ENCODE measurements around the gene ELP2.

DNA sequence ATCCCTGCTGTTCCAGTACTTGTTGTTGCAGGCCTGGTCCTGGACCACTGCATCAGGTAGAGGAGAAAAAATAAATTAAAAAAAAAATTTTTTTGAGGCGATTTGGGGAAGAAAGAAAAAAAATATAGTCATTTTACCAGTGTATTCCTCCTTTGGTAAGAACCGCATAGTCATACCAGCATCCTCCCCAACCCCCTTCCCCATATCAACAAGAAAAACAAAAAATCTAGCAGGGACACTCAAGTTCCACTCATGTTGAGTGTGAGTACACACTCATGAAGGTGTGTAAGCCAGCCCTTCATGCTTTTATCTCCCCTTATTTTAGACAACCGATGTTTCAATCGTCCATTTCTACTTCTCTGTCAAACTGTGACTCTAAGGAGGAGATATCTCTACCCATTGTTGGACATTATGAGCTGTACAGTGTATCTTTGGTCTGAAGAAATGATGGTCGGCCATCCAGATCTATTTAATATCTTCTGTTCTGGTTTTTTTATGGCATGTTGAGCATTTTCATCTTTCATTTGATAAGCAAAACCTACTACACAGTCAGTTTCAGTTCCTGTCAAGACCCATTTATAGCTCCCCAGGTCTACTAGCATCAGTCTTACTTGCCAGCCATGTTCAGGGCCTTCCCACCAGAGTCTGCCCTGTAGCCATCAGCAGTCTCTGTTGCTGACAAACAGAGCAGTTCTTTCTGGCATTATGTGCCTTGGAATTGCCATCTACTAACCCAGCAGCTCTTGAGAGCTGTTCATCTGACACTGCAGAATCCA lies 20.0 kb downstream of the ELP2 start:
- no peak for TF ChIP-seq EZH2 (IDR thresholded peaks at IDR 0.05; ENCODE audit: low read depth)
- TF ChIP-seq, protein P1, sequence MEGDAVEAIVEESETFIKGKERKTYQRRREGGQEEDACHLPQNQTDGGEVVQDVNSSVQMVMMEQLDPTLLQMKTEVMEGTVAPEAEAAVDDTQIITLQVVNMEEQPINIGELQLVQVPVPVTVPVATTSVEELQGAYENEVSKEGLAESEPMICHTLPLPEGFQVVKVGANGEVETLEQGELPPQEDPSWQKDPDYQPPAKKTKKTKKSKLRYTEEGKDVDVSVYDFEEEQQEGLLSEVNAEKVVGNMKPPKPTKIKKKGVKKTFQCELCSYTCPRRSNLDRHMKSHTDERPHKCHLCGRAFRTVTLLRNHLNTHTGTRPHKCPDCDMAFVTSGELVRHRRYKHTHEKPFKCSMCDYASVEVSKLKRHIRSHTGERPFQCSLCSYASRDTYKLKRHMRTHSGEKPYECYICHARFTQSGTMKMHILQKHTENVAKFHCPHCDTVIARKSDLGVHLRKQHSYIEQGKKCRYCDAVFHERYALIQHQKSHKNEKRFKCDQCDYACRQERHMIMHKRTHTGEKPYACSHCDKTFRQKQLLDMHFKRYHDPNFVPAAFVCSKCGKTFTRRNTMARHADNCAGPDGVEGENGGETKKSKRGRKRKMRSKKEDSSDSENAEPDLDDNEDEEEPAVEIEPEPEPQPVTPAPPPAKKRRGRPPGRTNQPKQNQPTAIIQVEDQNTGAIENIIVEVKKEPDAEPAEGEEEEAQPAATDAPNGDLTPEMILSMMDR (conservative IDR thresholded peaks at IDR 0.05), result no peak
